GM21528 (cell line): ENCODE data around the gene MEIS1.
"Not testable (repeated sequence)": the region's sequence is repeated elsewhere in the genome, so short reads cannot be mapped to it uniquely, and the experiment has no call there.

ENCODE experiments used
- ATAC-seq: cut with Tn5 transposase; IDR thresholded peaks from one replicate; pipeline ENCODE4 v1.9.1; 2021; ENCODE audit warnings: mild to moderate bottlenecking, moderate library complexity; ENCODE audit not compliant: unreplicated experiment, low FRiP score

MEIS1 gene

DNA sequence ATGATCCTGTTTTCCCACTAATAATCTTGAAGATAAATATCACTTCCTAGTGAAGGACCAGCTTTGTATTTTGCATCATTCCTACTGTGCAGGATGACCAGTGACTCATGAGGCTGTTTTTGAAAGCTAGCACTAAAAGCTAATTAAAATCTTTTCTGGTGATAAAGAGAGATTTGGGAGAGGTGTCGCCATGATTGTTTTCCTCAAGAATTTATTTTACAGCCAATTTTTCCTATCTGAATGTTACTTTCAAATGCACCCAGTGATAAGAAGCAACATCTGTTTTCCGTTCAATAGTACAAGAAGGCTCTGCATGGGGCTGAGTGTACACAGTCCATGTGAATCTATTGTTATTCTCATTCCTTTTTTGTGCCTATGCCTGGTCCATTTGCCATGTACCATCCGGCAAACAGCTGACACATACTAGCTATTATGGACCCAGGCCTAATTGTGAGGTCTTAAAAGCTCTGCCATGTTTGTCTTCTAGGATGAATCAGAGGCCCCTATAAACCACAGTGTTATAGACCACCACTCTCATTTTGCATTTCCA is 28.4 kb downstream of the MEIS1 start:
- no peak for ATAC-seq

DNA sequence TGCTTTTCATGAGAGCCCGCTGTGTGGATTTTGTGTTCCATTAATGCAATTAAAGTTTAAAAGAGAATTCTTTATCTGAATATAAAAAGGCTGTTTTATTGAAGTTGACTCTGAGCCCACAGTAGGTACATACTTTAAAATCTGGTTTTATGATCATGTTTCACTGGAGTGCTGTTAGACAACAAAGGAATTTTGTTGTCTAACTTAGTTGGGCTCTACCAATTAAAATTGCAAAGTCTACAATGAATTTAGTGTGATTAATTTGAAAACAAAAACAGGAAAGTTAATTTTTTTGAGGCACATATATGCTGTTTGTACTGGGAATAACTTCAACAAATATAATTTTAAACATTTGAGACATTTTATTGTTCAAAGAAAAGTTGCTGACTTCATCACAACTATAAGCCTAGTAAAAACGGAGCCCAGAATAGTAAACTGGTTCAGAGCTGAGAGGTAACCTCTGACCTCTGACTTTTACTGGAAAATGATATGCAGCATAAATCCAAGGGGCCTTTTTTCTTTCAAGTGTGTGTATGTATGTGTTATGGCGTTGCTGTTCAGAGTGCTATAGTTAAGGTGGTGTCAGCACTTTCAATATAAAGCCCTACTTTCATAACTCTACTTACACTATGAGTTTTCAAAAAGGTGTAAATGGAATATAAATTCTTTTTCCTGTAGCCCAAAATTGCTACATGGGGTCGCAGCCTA is 30.2 kb downstream of the MEIS1 start:
- ATAC-seq = no peak

DNA sequence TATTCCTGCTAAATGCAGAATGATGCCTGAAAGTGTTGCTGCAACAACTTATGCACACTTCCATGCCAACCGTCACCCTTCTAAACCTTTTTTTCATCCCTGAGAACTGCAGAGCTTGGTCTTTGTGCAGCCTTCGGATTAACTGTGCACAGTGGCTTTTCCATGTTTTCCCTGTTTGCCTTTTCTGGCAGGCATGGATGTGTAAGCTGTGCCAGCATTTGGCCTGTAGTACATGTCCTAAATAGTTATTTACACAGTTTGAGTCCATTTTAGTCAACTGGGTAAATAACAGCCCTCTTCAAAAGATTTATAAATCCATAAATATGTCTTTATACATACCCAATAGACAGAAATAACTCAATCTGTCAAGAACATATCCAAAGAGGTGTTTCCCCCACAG is 31.5 kb downstream of the MEIS1 start:
- ATAC-seq = no peak

DNA sequence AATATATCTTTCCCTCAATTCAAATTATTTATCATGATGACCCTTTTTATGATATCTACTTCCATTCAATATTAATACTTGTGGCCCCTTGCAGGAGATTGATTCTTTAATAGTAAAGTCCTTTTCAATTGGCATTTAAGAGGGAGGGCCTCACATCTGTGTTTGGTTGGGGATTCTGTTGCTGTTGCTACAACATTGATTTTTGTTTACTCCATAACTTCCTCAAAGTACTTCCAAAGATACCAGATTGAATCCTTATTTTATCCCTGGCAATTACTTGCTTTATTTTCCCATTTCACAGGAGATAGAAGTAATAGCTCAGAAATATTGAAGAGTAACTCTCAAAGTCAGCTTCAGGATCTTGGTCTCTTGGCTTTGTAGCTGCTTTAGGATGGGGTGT is 32.8 kb downstream of the MEIS1 start:
- no peak for ATAC-seq

DNA sequence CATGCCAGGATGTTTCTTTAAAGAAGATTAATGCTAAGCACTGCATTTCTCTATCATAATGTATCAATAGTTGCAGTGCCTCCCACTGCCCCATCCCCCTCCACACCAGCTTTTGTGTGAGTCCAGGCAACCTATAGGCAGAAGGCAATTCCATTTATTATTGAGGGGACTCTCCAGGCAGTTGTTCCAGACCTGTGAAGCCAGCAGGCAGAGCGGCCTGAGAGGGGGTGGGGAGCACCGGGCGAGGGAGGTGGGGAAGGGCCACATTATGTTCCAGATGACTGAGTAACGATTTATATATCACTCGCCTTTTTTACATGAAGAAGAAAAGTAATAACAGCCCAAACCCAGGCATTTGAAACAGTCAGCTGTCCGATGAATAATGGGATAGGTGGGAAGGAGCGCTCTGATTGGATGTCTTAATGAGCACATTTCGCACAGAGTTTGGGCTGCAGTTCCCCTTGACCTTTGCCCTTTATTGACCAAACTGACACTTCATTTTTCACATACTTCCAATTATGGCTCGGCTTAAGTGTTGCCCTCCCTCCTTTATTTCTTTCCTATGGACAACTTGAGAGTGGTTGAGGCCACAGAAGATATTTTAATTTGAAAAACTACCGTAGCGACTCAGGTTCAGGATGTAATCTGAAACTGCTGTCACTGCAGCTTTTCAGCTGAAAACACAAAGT is 34.4 kb downstream of the MEIS1 start:
- ATAC-seq = no peak

DNA sequence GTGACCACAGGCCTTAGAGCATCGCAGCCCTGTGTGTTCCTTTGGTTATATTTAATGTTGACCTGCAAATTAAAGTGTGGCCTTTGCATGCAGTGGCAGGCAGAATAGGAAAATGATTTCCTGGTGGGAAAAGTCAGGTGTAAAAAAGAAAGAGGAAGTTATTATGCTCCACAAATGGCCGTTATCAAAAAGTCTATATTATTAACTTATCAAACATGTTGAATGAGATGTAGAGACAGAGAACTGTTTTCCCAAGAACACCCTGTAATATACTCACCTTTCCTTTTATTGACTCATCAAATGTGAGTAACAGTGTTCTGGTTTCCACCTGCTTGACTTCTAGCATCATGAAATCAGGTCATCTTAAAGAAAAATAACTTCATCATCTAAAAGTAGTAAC is 35.3 kb downstream of the MEIS1 start:
- ATAC-seq = no peak

DNA sequence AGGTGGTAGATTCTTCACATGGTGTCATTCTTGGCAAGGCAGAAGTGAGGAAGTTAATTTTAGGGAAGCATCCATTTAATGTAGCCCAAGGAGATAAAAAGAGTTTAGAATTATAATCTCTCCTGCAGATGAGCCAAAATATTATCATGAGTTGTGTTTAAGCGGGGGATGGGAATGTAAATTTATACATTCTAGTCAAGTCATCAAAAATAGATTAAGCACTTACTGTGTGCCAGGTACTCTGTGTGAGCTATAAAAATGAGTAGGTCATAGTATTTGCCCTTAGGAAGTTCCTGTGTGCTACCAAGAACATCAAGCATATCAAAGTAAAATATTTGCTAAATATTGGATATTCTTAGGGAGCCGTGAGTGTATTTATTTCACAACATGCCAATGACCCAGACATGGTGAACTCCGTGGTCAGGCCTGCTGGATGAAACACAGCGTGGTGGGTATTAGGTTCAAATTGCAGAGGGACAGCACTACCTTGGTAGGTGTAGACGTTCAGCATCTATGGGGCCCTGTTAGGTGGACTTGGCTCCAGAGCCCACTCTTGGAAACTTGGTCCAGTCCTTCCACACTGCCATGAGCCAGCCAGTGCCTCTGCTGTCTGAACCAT is 37.4 kb downstream of the MEIS1 start:
- ATAC-seq = no peak

DNA sequence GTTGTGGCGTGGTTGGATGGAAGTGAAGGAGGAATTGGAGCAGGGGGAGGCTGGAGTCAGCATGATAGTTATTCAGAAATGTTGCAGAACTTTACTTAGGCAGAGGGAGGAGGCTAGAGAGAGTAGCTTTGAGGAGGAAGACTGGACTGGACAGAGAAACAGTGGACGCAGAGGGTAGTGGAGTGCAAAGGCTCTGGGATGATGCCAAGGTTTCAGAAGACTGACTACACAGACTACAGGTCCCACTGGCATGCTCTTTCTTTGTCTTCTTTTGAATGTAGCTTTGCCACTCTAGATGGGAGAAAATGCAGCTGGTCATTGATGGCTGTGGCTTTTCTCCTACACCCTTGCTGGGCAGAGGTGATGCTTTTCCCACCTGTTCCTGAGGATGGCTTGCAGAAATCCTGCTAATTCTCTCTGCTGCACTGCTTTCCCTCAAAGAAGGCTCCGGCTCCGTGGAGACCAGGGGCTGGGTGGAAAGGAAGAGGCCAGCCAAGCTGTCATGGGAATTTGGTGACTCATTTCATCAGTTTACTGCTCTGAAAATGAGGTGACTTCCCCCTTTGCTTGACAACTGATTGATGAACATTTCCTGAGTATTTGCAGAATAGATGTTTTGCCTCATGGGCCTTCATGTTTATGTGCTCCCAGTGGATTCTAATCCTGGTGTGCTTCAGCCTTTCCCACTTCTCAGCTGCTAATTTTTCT is 42.4 kb downstream of the MEIS1 start:
- no peak for ATAC-seq

DNA sequence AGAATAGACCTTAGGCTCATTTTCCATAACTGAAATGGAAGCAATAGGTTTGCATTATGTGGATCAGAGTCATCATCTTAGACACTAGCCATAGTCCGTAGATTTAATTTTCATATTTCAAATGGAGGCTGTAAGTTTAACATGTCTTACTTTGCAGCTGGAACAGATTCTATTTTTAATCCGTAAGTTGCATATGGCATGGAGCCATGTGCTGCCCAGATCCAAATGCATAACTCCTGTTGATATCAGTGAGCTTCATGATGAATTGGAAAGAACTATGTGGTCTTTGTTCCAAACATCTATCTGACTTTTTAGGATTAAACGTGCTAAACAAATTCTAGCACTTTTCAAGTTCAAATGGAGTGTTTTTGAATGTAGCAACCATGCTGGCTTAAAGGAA is 43.4 kb downstream of the MEIS1 start:
- ATAC-seq = no peak

DNA sequence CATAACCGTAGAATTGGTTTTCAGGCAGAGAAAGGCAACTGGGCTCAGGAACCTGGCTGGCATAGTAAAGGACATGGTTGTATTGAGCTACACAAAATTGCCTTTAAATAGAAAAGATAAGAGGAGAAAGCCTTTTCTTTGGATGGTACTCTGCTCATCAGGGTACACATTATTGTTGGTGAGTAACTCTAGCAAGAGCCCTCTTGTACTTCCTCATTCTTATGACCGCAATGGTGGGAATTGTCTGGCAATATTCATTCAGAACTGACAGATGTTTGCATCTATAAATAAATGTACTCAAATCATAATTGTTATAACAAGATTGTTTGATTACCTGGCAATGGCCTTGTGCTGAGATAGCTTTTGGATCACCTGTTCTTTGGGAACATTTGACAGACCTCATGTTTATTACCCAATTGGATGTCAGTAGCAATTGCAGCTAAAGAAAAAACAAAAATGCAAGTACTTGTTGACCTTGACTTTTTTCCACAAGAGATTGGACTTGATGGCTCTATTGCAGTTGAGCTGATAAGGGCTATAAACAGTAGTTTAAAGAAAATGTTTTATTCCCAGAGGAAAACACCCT is 43.9 kb downstream of the MEIS1 start:
- no peak for ATAC-seq

DNA sequence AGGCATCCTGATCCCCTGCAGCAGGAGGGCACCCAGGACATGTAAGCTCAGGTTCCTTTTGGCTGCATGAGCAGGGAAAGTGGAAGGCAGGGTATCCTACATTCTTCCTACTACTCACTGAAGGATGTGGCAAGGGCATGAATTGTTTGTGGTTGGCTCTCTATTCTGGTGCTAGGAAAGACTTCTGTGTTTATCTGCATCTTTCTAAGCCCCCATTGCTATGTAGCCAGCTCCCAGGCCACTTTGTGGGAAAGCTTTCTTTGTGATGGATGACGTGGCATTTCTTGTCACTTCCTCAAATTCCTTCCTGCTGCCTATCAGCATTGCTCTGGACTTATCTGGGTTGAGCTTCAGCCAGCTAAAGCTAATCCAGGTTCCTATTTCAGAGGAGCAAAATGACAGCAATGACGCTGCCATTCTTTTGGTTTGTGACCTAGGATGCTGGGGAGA is 46.2 kb downstream of the MEIS1 start:
- ATAC-seq = no peak

DNA sequence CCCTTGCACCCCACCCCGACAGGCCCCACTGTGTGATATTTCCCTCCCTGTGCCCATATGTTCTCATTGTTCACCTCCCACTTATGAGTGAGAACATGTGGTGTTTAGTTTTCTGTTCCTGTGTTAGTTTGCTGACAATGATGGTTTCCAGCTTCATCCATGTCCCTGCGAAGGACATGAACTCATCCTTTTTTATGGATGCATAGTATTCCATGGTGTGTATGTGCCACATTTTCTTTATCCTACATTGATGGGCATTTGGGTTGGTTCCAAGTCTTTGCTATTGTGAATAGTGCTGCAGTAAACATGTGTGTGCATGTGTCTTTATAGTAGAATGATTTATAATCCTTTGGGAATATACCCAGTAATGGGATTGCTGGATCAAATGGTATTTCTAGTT is 50.3 kb downstream of the MEIS1 start:
- ATAC-seq = not testable (repeated sequence)

DNA sequence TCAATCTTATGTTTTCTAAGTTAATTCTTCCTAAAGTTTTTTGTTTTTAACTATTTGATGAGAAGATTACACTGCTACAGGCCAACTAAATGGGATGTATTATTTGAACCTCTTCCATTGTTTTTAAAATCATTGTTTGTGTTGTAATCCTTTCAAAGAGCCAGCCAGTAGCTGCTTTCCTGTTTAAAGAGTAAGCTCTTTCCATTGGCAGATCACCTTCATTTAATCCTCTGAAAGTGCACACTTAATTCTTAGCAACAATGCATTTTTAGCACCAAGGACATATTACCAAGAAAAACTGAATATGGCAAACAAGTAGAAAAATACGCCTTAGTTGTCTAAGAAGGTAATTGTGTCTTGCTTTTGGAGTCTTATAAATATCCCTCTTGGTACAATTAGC is 54.0 kb downstream of the MEIS1 start:
- ATAC-seq = no peak

DNA sequence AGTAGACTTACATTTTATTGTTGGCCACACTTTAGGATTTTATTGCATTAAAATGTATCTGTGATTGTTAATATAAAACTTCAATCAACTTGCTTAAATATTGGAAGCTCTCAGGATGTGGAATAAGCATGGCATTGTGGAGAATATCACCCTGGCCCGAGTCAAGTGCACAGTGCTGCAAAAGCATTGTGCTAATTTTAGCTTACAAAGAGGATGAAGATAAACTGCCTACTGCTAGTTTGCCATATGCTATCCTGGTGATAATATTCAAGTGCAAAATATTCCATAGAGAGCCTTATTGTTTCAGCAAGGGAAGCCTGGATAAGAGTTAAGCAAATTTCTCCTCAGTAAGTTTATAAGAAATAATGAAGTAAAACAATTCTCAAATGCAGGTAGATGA is 54.5 kb downstream of the MEIS1 start:
- no peak for ATAC-seq

DNA sequence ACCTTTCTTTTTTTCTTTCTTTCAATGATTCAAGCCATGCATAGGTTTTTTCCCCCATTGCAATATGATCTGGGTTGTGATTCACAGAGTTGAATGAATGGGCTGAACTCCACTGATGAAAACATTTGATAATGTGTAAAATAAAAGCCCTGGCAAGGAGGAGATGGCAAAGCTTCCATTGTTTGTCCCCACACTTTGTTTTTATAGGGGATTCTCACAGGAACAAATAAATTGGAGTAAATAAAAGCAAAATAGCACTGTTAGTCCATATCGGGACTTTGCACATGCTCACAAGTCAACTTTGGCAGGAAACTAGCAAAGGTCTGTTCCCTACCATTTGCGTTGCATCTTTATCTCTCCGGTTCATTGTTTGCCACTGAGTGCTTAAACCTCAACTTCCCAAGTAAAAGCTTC is 55.7 kb downstream of the MEIS1 start:
- ATAC-seq = no peak

DNA sequence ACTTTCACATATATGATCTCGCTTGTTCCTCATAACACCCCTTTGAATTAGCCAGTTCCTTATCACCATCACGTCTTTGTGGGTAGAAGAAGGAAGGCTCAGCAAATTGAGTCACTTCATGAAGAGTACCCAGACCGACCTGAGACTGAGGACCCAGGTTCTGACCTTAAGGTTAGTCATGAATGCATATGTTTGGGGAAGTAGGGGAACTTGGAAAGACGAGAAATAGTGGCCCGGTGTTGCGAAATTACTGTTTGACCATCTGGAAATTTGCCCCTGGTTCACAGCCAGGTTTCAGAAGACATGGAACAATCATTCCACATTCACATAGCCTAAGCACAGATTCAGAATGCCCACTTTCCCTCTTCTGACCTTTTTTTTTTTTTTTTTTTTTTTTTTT is 59.8 kb downstream of the MEIS1 start:
- ATAC-seq = no peak

DNA sequence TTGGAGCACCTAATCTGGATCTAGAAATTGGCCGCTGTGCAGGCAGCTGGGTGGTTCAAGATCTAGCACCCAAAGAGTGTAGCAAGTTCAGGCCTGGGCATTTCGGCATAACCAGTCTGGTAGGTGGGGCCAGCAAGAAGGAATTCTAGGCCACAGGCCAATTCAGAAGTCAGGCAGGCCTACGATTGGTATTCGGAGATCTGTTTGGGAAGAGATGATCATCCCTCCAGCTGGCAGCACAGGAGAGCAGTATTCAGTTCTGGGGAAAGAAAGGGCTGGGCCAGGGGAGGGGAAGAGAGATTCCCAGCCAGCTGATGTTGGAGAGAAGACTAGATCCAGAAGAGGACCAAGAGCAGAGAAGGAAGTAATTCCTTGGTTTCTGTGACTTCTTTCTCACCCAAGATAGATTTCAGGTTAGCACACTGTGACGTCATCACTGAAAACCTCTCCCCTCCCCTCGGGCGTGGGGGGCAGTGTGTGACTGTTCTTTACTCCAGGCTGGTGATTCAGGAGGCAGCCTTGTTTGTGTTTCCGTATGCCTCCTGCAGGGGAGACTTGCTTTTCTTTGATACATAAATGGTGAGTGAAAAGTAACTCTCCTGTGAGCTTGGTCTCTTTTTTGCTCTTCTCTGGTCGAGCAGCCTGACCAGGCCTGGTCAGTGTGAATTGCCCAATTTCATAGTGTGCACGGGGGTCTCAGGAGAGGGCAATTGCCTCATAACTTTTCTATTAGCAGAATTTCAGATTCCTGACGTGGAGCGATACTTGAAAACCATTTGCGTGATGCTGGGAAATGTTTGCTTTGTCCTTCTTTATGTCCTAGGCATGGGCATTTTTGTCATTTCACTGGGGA is 61.1 kb downstream of the MEIS1 start:
- no peak for ATAC-seq

DNA sequence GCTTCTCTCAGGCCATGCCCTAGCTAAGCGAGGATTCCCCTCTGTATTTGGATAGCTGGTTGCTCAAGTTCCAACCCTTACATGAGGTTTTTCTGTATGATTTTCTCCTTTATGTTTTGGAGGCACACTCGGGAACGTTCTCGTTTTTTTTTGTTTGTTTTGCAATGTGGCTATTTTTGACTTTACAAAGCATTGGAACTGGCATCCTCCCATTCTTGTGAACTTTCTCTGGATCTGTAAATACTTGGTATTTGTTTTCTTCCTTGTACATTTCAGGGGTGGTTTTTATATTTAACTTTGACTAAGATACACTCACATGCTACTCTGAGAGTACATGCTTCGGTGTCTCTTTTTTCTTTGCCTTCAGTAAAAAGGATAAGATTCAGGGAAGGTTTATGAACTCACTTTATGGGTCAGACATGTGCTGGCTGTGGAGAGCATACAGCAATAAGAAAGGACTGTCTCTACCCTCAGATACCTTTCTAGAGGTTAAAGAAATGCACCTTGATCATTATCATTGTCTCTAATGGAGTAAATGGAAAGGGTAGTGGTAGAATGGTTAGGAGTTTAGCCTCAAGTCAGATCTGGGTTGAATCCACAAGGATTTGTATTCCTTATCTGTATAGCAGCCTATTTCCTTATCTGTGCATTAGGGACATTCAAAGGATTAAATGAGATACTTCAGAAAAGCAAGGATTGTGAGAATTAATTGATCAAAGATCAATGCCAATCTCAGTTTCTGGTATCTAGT is 61.9 kb downstream of the MEIS1 start:
- ATAC-seq = no peak
